ENCODE measurements around the gene CRYBA2.

DNA sequence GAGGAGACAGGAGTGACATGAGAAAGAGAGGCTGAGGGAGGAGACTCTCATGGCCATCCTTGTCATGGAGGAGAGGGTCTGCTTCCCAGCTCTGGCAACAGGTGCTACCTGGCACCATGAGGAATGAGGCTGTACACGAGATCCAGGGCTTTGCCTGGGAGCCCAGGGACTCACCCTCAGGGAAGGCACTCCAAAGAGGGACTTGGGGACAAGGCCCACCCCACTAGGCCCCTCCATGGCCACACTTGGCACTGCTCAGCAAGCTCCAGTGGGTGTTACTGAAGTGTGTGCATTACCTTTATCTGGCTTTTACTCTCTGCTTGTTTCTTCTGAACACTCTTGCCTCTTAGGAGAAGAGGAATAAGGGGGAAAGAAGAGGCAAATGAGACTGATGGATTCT is 45.4 kb upstream of the CRYBA2 start:
- TF ChIP-seq, protein P1, sequence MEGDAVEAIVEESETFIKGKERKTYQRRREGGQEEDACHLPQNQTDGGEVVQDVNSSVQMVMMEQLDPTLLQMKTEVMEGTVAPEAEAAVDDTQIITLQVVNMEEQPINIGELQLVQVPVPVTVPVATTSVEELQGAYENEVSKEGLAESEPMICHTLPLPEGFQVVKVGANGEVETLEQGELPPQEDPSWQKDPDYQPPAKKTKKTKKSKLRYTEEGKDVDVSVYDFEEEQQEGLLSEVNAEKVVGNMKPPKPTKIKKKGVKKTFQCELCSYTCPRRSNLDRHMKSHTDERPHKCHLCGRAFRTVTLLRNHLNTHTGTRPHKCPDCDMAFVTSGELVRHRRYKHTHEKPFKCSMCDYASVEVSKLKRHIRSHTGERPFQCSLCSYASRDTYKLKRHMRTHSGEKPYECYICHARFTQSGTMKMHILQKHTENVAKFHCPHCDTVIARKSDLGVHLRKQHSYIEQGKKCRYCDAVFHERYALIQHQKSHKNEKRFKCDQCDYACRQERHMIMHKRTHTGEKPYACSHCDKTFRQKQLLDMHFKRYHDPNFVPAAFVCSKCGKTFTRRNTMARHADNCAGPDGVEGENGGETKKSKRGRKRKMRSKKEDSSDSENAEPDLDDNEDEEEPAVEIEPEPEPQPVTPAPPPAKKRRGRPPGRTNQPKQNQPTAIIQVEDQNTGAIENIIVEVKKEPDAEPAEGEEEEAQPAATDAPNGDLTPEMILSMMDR (IDR thresholded peaks at IDR 0.05; ENCODE audit: poor library complexity, severe bottlenecking): no peak
- TF ChIP-seq POLR2AphosphoS5 (IDR thresholded peaks at IDR 0.05) (no peak), EZH2 (IDR thresholded peaks at IDR 0.05; ENCODE audit: borderline replicate concordance, insufficient read depth, low read length, poor library complexity, severe bottlenecking) (no peak), EP300 (conservative IDR thresholded peaks at IDR 0.05; ENCODE audit: poor library complexity, severe bottlenecking) (no peak), TAF1 (IDR thresholded peaks at IDR 0.05; ENCODE audit: low read depth) (no peak)

Measured in neural cell (in vitro differentiated cells).